Mesenchymal stem cell (in vitro differentiated cells and primary cell): ENCODE results near the gene PNMA8A.

Experiments
- DNase-seq: peaks from one replicate; pipeline ENCODE4 v3.0.0-alpha.2; 2013
- H2AFZ ChIP-seq: one replicate; pipeline ENCODE4 v1.6.1; 2013; ENCODE audit warnings: low read depth, mild to moderate bottlenecking, control low read depth, inconsistent platforms, low read length, moderate library complexity
- H2AK5ac ChIP-seq: 2 replicates; pipeline ENCODE4 v1.6.1; 2013; ENCODE audit warnings: low read length, moderate library complexity, mild to moderate bottlenecking, inconsistent platforms; ENCODE audit not compliant: severe bottlenecking
- H2BK120ac ChIP-seq: one replicate; pipeline ENCODE4 v1.6.1; 2013; ENCODE audit warnings: low read depth, mild to moderate bottlenecking, inconsistent platforms, low read length, moderate library complexity
- H2BK12ac ChIP-seq, 2 experiments: one replicate each; pipeline ENCODE4 v1.6.1; 2013; ENCODE audit warnings: inconsistent platforms in 2 of 2, low read length in 2 of 2, mild to moderate bottlenecking in 2 of 2, moderate library complexity in 2 of 2, control low read depth in 1 of 2
- H2BK15ac ChIP-seq: one replicate; pipeline ENCODE4 v1.6.1; 2013; ENCODE audit warnings: mild to moderate bottlenecking, low read depth, inconsistent platforms; ENCODE audit not compliant: poor library complexity, severe bottlenecking
- H2BK5ac ChIP-seq: 2 replicates; pipeline ENCODE4 v1.6.1; 2013; ENCODE audit warnings: low read depth, mild to moderate bottlenecking, low read length, control low read depth, inconsistent platforms; ENCODE audit not compliant: poor library complexity, severe bottlenecking
- H3K14ac ChIP-seq, 2 experiments: one replicate each; pipeline ENCODE4 v1.6.1; 2013; ENCODE audit warnings: inconsistent platforms in 2 of 2, low read length in 2 of 2, control low read depth in 1 of 2, mild to moderate bottlenecking in 1 of 2, moderate library complexity in 1 of 2
- H3K18ac ChIP-seq, 2 experiments: one replicate each; pipeline ENCODE4 v1.6.1; 2013; ENCODE audit warnings: inconsistent platforms in 2 of 2, low read length in 2 of 2, control low read depth in 1 of 2, low read depth in 1 of 2, mild to moderate bottlenecking in 1 of 2
- H3K23ac ChIP-seq, 2 experiments: one replicate each; pipeline ENCODE4 v1.6.1; 2013; ENCODE audit warnings: inconsistent platforms in 2 of 2, low read length in 2 of 2, mild to moderate bottlenecking in 2 of 2, moderate library complexity in 2 of 2, control low read depth in 1 of 2
- H3K27ac ChIP-seq: 2 replicates; pipeline ENCODE4 v1.5.1; 2013; ENCODE audit warnings: mild to moderate bottlenecking, moderate library complexity, low read length, control low read depth, inconsistent platforms; ENCODE audit not compliant: poor library complexity, severe bottlenecking
- H3K27me3 ChIP-seq, 2 experiments: 2 replicates each; pipeline versions ENCODE4 v1.6.1 to v1.7.0; 2013; ENCODE audit warnings: low read length in 2 of 2, mild to moderate bottlenecking in 2 of 2, moderate library complexity in 2 of 2, control low read depth in 1 of 2, inconsistent platforms in 1 of 2; ENCODE audit not compliant: control insufficient read depth in 1 of 2, insufficient read depth in 1 of 2
- H3K36me3 ChIP-seq, 2 experiments: 2 replicates each; pipeline versions ENCODE4 v1.6.1 to v1.7.0; 2013; ENCODE audit warnings: low read length in 2 of 2, control low read depth in 1 of 2, inconsistent platforms in 1 of 2, low read depth in 1 of 2, mild to moderate bottlenecking in 1 of 2; ENCODE audit not compliant: insufficient read depth in 2 of 2, control insufficient read depth in 1 of 2
- H3K4ac ChIP-seq, 2 experiments: one replicate each; pipeline ENCODE4 v1.6.1; 2013; ENCODE audit warnings: inconsistent platforms in 2 of 2, low read length in 2 of 2, mild to moderate bottlenecking in 2 of 2, moderate library complexity in 2 of 2, control low read depth in 1 of 2, low read depth in 1 of 2
- H3K4me1 ChIP-seq: 2 replicates; pipeline ENCODE4 v1.6.1; 2013; ENCODE audit warnings: low read depth, low read length, control low read depth; ENCODE audit not compliant: control insufficient read depth, insufficient read depth
- H3K4me2 ChIP-seq: 2 replicates; pipeline ENCODE4 v1.6.1; 2013; ENCODE audit warnings: low read length, mild to moderate bottlenecking, inconsistent platforms; ENCODE audit not compliant: poor library complexity, severe bottlenecking
- H3K4me3 ChIP-seq, 2 experiments: 2 replicates each; pipeline versions ENCODE4 v1.5.1 to v1.7.0; 2013; ENCODE audit warnings: low read length in 2 of 2, mild to moderate bottlenecking in 2 of 2, control low read depth in 1 of 2, low read depth in 1 of 2; ENCODE audit not compliant: insufficient read depth in 1 of 2
- H3K79me1 ChIP-seq: replicated peaks from 2 replicates; pipeline ENCODE4 v1.6.1; 2013; ENCODE audit warnings: mild to moderate bottlenecking, control low read depth, low read length, inconsistent platforms; ENCODE audit not compliant: poor library complexity, severe bottlenecking
- H3K9ac ChIP-seq: 2 replicates; pipeline ENCODE4 v1.7.0; 2013; ENCODE audit warnings: mild to moderate bottlenecking, low read length, moderate library complexity
- H3K9me3 ChIP-seq: 2 replicates; pipeline ENCODE4 v1.7.0; 2013; ENCODE audit warnings: mild to moderate bottlenecking, low read length; ENCODE audit not compliant: control insufficient read depth
- H4K8ac ChIP-seq: one replicate; pipeline ENCODE4 v1.6.1; 2013; ENCODE audit warnings: inconsistent platforms, mild to moderate bottlenecking, low read length, moderate library complexity
- H4K91ac ChIP-seq: one replicate; pipeline ENCODE4 v1.6.1; 2013; ENCODE audit warnings: mild to moderate bottlenecking, low read length, inconsistent platforms
- WGBS: methylation state at CpG from one replicate; pipeline ENCODE4 v1.1.7; 2013; ENCODE audit warnings: mixed read lengths; 5-methylcytosine and 5-hydroxymethylcytosine counted together

PNMA8A gene

DNA sequence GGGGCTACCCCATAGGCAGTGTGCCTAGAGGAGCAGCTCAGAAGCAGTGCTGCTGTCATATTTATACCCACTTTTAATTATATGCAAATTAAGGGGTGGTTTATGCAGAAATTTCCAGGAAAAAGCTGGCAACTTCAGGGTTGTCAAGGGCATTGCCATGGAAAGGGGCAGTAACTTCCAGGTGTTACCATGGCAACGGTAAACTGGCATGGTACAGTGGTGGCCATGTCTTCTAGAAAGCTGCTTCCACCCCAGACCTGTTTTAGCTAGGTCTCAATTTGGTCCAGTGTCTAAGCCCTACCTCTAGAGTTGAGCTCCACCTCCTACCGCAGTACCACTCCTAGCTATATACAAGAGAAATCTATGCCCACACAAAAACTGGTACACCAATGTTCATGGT lies 11.3 kb downstream of the PNMA8A start:
- H3K4me1 ChIP-seq = no peaks in the 10 kb centered on the region
- 100% methylated on average over 2 of the region's 2 CpGs for WGBS
- no peak overlapping the region for H3K4ac ChIP-seq
- H3K27me3 ChIP-seq = no peaks in the 10 kb centered on the region
- no peak overlapping the region for H4K91ac ChIP-seq
- no peak overlapping the region for H2BK5ac ChIP-seq
- no peak overlapping the region for H3K4me3 ChIP-seq
- H3K9me3 ChIP-seq = no peaks in the 10 kb centered on the region
- no peak overlapping the region for H3K23ac ChIP-seq
- no peak overlapping the region for H3K27ac ChIP-seq
- H3K18ac ChIP-seq = no peak overlapping the region
- DNase-seq = no peak
- H2BK15ac ChIP-seq = no peak overlapping the region
- no peak overlapping the region for H2AK5ac ChIP-seq
- peaks cover 0 to 2% of the 10 kb centered on the region in 2 experiments for H3K36me3 ChIP-seq
- no peak overlapping the region for H3K4me2 ChIP-seq
- no peak overlapping the region for H2BK12ac ChIP-seq
- no peak overlapping the region for H2AFZ ChIP-seq
- no peak overlapping the region for H4K8ac ChIP-seq
- no peak overlapping the region for H3K9ac ChIP-seq
- H2BK120ac ChIP-seq = no peak overlapping the region
- no peaks in the 10 kb centered on the region for H3K79me1 ChIP-seq
- H3K14ac ChIP-seq = no peak overlapping the region

DNA sequence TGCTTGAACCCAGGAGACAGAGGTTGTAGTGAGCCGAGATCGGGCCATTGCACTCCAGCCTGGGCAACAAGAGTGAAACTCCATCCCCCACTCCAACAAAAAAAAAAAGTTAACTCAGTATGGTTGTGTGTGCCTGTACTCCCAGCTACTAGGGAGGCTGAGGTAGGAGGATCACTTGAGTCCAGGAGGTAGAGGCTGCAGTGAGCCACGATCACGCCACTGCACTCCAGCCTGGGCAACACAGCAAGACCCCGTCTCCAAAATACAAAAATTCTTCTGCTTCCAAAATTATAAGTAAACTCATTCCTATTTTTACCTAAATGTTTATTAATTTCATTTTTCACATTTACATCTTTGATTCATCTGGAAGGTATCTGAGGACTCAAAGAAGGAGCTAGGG lies 14.4 kb downstream of the PNMA8A start:
- WGBS = 100% methylated on average over 2 of the region's 5 CpGs

DNA sequence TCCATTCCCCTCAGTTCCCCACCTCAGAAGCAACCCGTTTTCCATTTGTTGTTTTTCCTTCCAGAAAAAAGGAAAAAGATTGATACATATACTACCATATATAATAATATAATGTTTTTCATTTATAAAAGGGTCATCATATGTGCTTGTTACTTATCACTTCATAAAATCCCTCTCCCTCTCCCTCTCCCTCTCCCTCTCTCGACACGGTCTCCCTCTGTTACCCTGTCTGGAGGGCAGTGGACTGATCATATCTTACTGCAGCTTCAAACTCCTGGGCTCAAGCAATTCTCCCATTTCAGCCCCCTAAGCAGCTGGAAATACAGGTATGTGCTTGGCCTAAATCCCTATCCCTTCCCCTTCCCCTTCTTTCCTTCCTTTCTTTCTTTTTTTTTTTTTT lies 17.1 kb downstream of the PNMA8A start:
- H4K91ac ChIP-seq = no peak overlapping the region
- H3K4me2 ChIP-seq = no peak overlapping the region
- no peak overlapping the region for H3K18ac ChIP-seq
- no peak overlapping the region for H3K4ac ChIP-seq
- H2BK12ac ChIP-seq = no peak overlapping the region
- H3K4me3 ChIP-seq = no peak overlapping the region
- H2AFZ ChIP-seq = no peak overlapping the region
- no peak for DNase-seq
- no peak overlapping the region for H2BK15ac ChIP-seq
- H2BK120ac ChIP-seq = no peak overlapping the region
- no peak overlapping the region for H2BK5ac ChIP-seq
- no peak overlapping the region for H2AK5ac ChIP-seq
- H3K9me3 ChIP-seq = no peaks in the 10 kb centered on the region
- H3K23ac ChIP-seq = no peak overlapping the region
- no peak overlapping the region for H3K27ac ChIP-seq
- no peaks in the 10 kb centered on the region for H3K79me1 ChIP-seq
- no peak overlapping the region for H4K8ac ChIP-seq
- H3K14ac ChIP-seq = no peak overlapping the region
- H3K27me3 ChIP-seq = no peaks in the 10 kb centered on the region
- H3K4me1 ChIP-seq = no peaks in the 10 kb centered on the region
- H3K36me3 ChIP-seq = no peaks in the 10 kb centered on the region
- WGBS = 85% methylated on average over 2 of the region's 3 CpGs
- H3K9ac ChIP-seq = no peak overlapping the region

More for the DNA sequence above, 14.4 kb downstream of the PNMA8A start:
- H3K9ac ChIP-seq = no peak overlapping the region
- no peak overlapping the region for H3K14ac ChIP-seq
- no peak overlapping the region for H3K18ac ChIP-seq
- no peaks in the 10 kb centered on the region for H3K27me3 ChIP-seq
- H2AK5ac ChIP-seq = no peak overlapping the region
- H3K4me3 ChIP-seq = no peak overlapping the region
- H3K27ac ChIP-seq = no peak overlapping the region
- H3K36me3 ChIP-seq = peaks cover 0 to 2% of the 10 kb centered on the region in 2 experiments
- H3K4ac ChIP-seq = no peak overlapping the region
- no peak overlapping the region for H3K4me2 ChIP-seq
- no peak overlapping the region for H2BK12ac ChIP-seq
- no peak overlapping the region for H2AFZ ChIP-seq
- H2BK15ac ChIP-seq = no peak overlapping the region
- H4K8ac ChIP-seq = no peak overlapping the region
- H3K23ac ChIP-seq = no peak overlapping the region
- no peak overlapping the region for H2BK5ac ChIP-seq
- H3K4me1 ChIP-seq = no peaks in the 10 kb centered on the region
- H3K79me1 ChIP-seq = no peaks in the 10 kb centered on the region
- H2BK120ac ChIP-seq = no peak overlapping the region
- H3K9me3 ChIP-seq = no peaks in the 10 kb centered on the region
- DNase-seq = no peak
- H4K91ac ChIP-seq = no peak overlapping the region

DNA sequence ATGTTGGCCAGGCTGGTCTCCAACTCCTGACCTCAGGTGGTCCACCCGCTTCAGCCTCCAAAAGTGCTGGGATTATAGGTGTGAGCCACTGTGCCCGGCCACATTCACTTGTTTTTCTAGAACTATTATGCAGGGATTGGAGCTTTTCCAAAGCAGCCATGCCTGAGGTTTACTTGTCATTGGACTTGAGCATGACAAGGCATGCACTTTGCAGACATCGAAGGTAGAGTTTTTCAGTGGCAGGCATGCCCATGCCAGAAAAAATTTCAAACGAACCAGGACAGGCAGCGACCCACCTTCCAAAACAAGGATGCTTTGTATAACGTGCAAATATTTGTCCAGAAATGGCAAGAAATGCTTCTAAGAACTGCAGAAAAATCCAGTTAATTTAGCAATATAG lies 17.7 kb downstream of the PNMA8A start:
- 94% methylated on average over 6 of the region's 6 CpGs for WGBS
- Histone ChIP-seq H4K91ac (no peak overlapping the region), H3K27me3 (no peaks in the 10 kb centered on the region), H3K4me1 (no peaks in the 10 kb centered on the region), H2BK120ac (no peak overlapping the region), H3K4me2 (no peak overlapping the region), H2AK5ac (no peak overlapping the region), H3K9me3 (no peaks in the 10 kb centered on the region), H3K14ac (no peak overlapping the region), H3K18ac (no peak overlapping the region), H3K9ac (no peak overlapping the region), H3K79me1 (no peaks in the 10 kb centered on the region), H2AFZ (no peak overlapping the region), H2BK15ac (no peak overlapping the region), H3K4me3 (no peak overlapping the region), H4K8ac (no peak overlapping the region), H2BK12ac (no peak overlapping the region), H2BK5ac (no peak overlapping the region), H3K36me3 (no peaks in the 10 kb centered on the region), H3K4ac (no peak overlapping the region), H3K23ac (no peak overlapping the region), H3K27ac (no peak overlapping the region)
- DNase-seq = no peak
